PC-9 (cell line): ENCODE results near the gene AGPAT3. TPM values are rescaled to one million over a fixed set of nuclear protein-coding genes. Genes with fewer than 3 reads are reported as not detected.

Experiments
- BruUV-seq: library from RNA; stranded (reverse); fragments of 400-500 nt; replicated peaks from 2 replicates; lab custom pipeline; 2021; lab: Mats Ljungman, UMichigan
- CTCF ChIA-PET: fragments of 300-600 bp; sonication (Branson Sonifier 250); formaldehyde crosslinking; loops from one replicate; lab custom pipeline; 2022; ENCODE audit warnings: antibody characterized with exemption; lab: Charles Lee
- POLR2A ChIA-PET: fragments of 300-600 bp; sonication (Branson Sonifier 250); formaldehyde crosslinking; loops from one replicate; lab custom pipeline; 2022; ENCODE audit warnings: antibody characterized with exemption; ENCODE audit not compliant: unreplicated experiment; lab: Charles Lee
- DNase-seq, 2 experiments: peaks; one replicate each; pipeline versions ENCODE4 v3.0.0 to v3.0.0-alpha.2; 2015 to 2022; ENCODE audit warnings: mixed read lengths in 1 of 2
- H2AFZ ChIP-seq: fragments of 200-600 bp; sonication (generic); 2 replicates; pipeline ENCODE4 v1.8.1; 2017; ENCODE audit warnings: antibody characterized with exemption
- H3F3A ChIP-seq: fragments of 200-600 bp; sonication (generic); 2 replicates; pipeline ENCODE4 v1.8.1; 2017; ENCODE audit warnings: antibody characterized with exemption, mild to moderate bottlenecking, low read depth; ENCODE audit not compliant: insufficient read depth
- H3K27ac ChIP-seq: fragments of 200-600 bp; sonication (generic); 2 replicates; pipeline ENCODE4 v1.6.1; 2016; ENCODE audit warnings: mixed run types
- H3K27me3 ChIP-seq: fragments of 200-600 bp; sonication (generic); 2 replicates; pipeline ENCODE4 v1.6.1; 2016; ENCODE audit warnings: low read depth, mixed run types; ENCODE audit not compliant: insufficient read depth
- H3K36me3 ChIP-seq: fragments of 200-600 bp; sonication (generic); 2 replicates; pipeline ENCODE4 v1.6.1; 2016; ENCODE audit warnings: low read depth, mixed run types
- H3K4me1 ChIP-seq: fragments of 200-600 bp; sonication (generic); replicated peaks from 2 replicates; pipeline ENCODE4 v1.6.1; 2016; ENCODE audit warnings: mixed run types; ENCODE audit not compliant: insufficient read depth
- H3K4me2 ChIP-seq: fragments of 200-600 bp; sonication (generic); 2 replicates; pipeline ENCODE4 v1.6.1; 2017; ENCODE audit warnings: mixed run types
- H3K4me3 ChIP-seq: fragments of 200-600 bp; sonication (generic); 2 replicates; pipeline ENCODE4 v1.6.1; 2016; ENCODE audit warnings: mixed run types
- H3K79me2 ChIP-seq: fragments of 200-600 bp; sonication (generic); 2 replicates; pipeline ENCODE4 v1.6.1; 2017; ENCODE audit warnings: low read depth, mixed run types
- H3K9me2 ChIP-seq: fragments of 200-600 bp; sonication (generic); 2 replicates; pipeline ENCODE4 v1.8.1; 2017; ENCODE audit warnings: mild to moderate bottlenecking; ENCODE audit not compliant: insufficient read depth
- H3K9me3 ChIP-seq: fragments of 200-600 bp; sonication (generic); 2 replicates; pipeline ENCODE4 v1.8.1; 2016; ENCODE audit warnings: low read depth; ENCODE audit not compliant: insufficient read depth
- H4K20me1 ChIP-seq: fragments of 200-600 bp; sonication (generic); 2 replicates; pipeline ENCODE4 v1.8.1; 2017; ENCODE audit not compliant: insufficient read depth
- EZH2 ChIP-seq: fragments of 200-600 bp; sonication (generic); IDR thresholded peaks from 2 replicates; pipeline ENCODE4 v1.8.0; 2017; ENCODE audit warnings: antibody characterized with exemption, low read depth
- intact Hi-C: fragments of 100-400 bp; cut with micrococcal nuclease; formaldehyde crosslinking; loops from one replicate; pipeline ENCODE4 v1.10.0; 2022; ENCODE audit not compliant: unreplicated experiment
- total RNA-seq: library from RNA; stranded (reverse); gene quantifications from 2 replicates; pipeline ENCODE4 v1.2.3, GENCODE V29; 2021
- TF ChIP-seq, protein P1 (sequence below): fragments of 200-600 bp; sonication (generic); conservative IDR thresholded peaks from 2 replicates; pipeline ENCODE4 v1.6.1; 2017; ENCODE audit warnings: mixed run types, antibody characterized with exemption, mild to moderate bottlenecking, moderate library complexity

AGPAT3 gene
- total RNA-seq, 1 experiment from 2014 or later, result 39.0 TPM

DNA sequence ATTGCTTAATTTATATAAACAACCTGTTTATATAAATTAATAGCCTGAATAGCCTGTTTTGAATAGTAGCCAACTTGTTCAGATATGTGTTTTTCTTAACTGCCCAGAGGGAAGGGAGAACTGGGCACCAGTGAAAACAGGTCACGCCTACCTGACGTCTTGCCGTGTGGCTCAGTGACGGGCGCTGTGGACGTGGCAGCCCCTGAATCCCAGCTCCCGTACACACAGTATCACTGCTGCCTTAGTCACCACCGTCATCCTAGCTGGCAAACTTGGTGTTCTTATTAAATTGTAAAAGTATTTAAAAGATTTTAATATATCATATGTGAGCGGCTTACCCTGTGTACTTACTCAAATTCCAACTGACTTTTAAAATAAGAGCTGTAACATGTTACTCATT, 111.6 kb downstream of the AGPAT3 start:
- no peak overlapping the region for H3K4me2 ChIP-seq
- no peaks in the 10 kb centered on the region for H4K20me1 ChIP-seq
- no peak for DNase-seq
- no peak overlapping the region for H2AFZ ChIP-seq
- no peaks in the 10 kb centered on the region for H3K9me3 ChIP-seq
- H3K36me3 ChIP-seq, result no peaks in the 10 kb centered on the region
- no TSS peak for BruUV-seq
- no peak overlapping the region for H3K27ac ChIP-seq
- no peaks in the 10 kb centered on the region for H3K27me3 ChIP-seq
- no peaks in the 10 kb centered on the region for H3K79me2 ChIP-seq
- no peaks in the 10 kb centered on the region for H3K9me2 ChIP-seq
- ChIA-PET POLR2A (no interaction called here), CTCF (no interaction called here)
- TF ChIP-seq, protein P1, sequence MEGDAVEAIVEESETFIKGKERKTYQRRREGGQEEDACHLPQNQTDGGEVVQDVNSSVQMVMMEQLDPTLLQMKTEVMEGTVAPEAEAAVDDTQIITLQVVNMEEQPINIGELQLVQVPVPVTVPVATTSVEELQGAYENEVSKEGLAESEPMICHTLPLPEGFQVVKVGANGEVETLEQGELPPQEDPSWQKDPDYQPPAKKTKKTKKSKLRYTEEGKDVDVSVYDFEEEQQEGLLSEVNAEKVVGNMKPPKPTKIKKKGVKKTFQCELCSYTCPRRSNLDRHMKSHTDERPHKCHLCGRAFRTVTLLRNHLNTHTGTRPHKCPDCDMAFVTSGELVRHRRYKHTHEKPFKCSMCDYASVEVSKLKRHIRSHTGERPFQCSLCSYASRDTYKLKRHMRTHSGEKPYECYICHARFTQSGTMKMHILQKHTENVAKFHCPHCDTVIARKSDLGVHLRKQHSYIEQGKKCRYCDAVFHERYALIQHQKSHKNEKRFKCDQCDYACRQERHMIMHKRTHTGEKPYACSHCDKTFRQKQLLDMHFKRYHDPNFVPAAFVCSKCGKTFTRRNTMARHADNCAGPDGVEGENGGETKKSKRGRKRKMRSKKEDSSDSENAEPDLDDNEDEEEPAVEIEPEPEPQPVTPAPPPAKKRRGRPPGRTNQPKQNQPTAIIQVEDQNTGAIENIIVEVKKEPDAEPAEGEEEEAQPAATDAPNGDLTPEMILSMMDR, result no peak
- TF ChIP-seq EZH2, result no peak
- H3K4me3 ChIP-seq, result no peak overlapping the region
- H3F3A ChIP-seq, result peaks cover 3% of the 10 kb centered on the region; the same call in 1 of the 2 replicates
- H3K4me1 ChIP-seq, result no peaks in the 10 kb centered on the region
- intact Hi-C loops, result no loop called here

DNA sequence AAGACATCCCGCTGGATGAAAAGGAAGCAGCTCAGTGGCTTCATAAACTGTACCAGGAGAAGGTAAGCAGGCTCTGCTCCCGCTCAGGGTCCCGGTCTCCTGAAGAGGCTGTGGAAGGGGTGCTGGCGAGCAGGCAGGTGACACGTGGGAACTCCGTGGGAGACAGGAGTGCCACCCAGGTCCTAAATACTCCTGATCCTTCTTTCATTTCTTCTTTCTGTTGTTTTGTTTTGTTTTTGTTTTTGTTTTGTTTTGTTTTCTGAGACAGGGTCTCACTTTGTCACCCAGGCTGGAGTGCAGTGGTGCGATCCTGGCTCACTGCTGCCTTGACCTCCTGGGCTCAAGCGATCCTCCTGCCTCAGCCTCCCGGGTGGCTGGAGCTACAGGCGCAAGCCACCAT, 113.0 kb downstream of the AGPAT3 start:
- Histone ChIP-seq H3K9me2 (no peaks in the 10 kb centered on the region), H3K27me3 (no peaks in the 10 kb centered on the region), H3K4me1 (no peaks in the 10 kb centered on the region), H3K4me3 (no peak overlapping the region), H3K36me3 (no peaks in the 10 kb centered on the region), H3K4me2 (no peak overlapping the region), H2AFZ (no peak overlapping the region), H3K9me3 (no peaks in the 10 kb centered on the region), H4K20me1 (no peaks in the 10 kb centered on the region), H3K79me2 (no peaks in the 10 kb centered on the region), H3F3A (peaks cover 3% of the 10 kb centered on the region; the same call in 1 of the 2 replicates), H3K27ac (no peak overlapping the region)
- POLR2A ChIA-PET, result no interaction called here
- BruUV-seq, result no TSS peak
- CTCF ChIA-PET, result no interaction called here
- TF ChIP-seq, protein P1, result no peak
- no peak for TF ChIP-seq EZH2
- no peak for DNase-seq
- intact Hi-C loops, result no loop called here

DNA sequence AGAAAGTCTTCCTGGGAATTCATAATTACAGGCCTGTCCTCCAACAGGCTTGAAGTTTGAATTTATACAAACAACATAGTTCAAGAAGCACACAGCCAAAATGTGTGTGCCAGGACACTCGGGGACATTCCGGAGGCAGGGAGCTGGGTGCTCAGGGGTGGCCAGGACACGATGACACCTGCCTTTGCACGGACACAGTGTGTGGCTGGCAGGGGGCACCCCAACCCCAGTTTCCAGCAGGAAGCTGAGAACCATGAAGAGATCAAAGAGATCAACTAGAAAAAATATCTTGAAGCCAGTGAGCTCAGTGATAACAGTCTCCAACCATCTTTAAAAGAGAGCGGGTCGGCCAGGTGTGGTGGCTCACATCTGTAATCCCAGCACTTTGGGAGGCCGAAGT, 114.6 kb downstream of the AGPAT3 start:
- H3K79me2 ChIP-seq, result no peaks in the 10 kb centered on the region
- H3K4me2 ChIP-seq, result no peak overlapping the region
- no peak overlapping the region for H3K27ac ChIP-seq
- no peak for DNase-seq
- H3K4me1 ChIP-seq, result no peaks in the 10 kb centered on the region
- H3K36me3 ChIP-seq, result no peaks in the 10 kb centered on the region
- no peak overlapping the region for H2AFZ ChIP-seq
- intact Hi-C loops, result no loop called here
- H3K9me2 ChIP-seq, result no peaks in the 10 kb centered on the region
- H3F3A ChIP-seq, result no peaks in the 10 kb centered on the region; the same call in 1 of the 2 replicates
- ChIA-PET POLR2A (no interaction called here), CTCF (interaction anchor here (0.6 kb wide), 1 partner anchor 19 kb away, joined by 3 read pairs; no protein-coding TSS in a partner anchor)
- TF ChIP-seq, protein P1, result no peak
- H3K27me3 ChIP-seq, result no peaks in the 10 kb centered on the region
- no peak overlapping the region for H3K4me3 ChIP-seq
- H3K9me3 ChIP-seq, result no peaks in the 10 kb centered on the region
- H4K20me1 ChIP-seq, result no peaks in the 10 kb centered on the region
- no TSS peak for BruUV-seq
